Measurements from ENCODE around the gene RIPOR1.
"Not testable (repeated sequence)": the region's sequence is repeated elsewhere in the genome, so short reads cannot be mapped to it uniquely, and the experiment has no call there.

Gene RIPOR1

GRCh38 chr16:67533024-67533560 is 4.5 kb downstream of the RIPOR1 start:
- no peaks in the 10 kb centered on the region for H4K20me1 ChIP-seq (ENCODE audit: insufficient read depth, low read length)
- no peaks in the 10 kb centered on the region for H3K79me2 ChIP-seq (ENCODE audit: insufficient read depth, low read length)
- H3K27ac ChIP-seq (ENCODE audit: low read depth, low read length, poor library complexity, severe bottlenecking), result no peak overlapping the region
- H3K9me3 ChIP-seq (ENCODE audit: low read length), result no peaks in the 10 kb centered on the region
- H3K4me3 ChIP-seq (ENCODE audit: low read depth, low read length, poor library complexity, severe bottlenecking), result no peak overlapping the region
- no peak overlapping the region for H3K4me2 ChIP-seq (ENCODE audit: low read length)
- peaks cover 4% of the 10 kb centered on the region; the same call in 1 of the 2 replicates for H3F3A ChIP-seq (ENCODE audit: insufficient read depth, low read length)
- H3K36me3 ChIP-seq (ENCODE audit: insufficient read depth, low read length), result no peaks in the 10 kb centered on the region
- peaks cover 10% of the 10 kb centered on the region; the same call in 1 of the 2 replicates for H3K27me3 ChIP-seq (ENCODE audit: insufficient read depth, low read length)
- TF ChIP-seq CTCF (IDR thresholded peaks at IDR 0.05; ENCODE audit: low read length) (no peak), EZH2 (IDR thresholded peaks at IDR 0.05; ENCODE audit: borderline replicate concordance, low read length) (no peak)
- H2AFZ ChIP-seq (ENCODE audit: low read length), result no peak overlapping the region
- peaks cover 65% of the 10 kb centered on the region for H3K4me1 ChIP-seq (ENCODE audit: insufficient read depth, low read length, severe bottlenecking)
- H3K9ac ChIP-seq (ENCODE audit: low read length), result no peak overlapping the region; the same call in 1 of the 2 replicates
- no peaks in the 10 kb centered on the region for H3K9me2 ChIP-seq (ENCODE audit: low read depth, low read length)

- H3K4me3 ChIP-seq (ENCODE audit: low read depth, low read length, poor library complexity, severe bottlenecking); H3K9ac ChIP-seq (ENCODE audit: low read length); H3K79me2 ChIP-seq (ENCODE audit: insufficient read depth, low read length); H3K4me2 ChIP-seq (ENCODE audit: low read length); H3K9me3 ChIP-seq (ENCODE audit: low read length); H2AFZ ChIP-seq (ENCODE audit: low read length); H3K27ac ChIP-seq (ENCODE audit: low read depth, low read length, poor library complexity, severe bottlenecking); H3K9me2 ChIP-seq (ENCODE audit: low read depth, low read length); H4K20me1 ChIP-seq (ENCODE audit: insufficient read depth, low read length); H3K36me3 ChIP-seq (ENCODE audit: insufficient read depth, low read length); H3F3A ChIP-seq (ENCODE audit: insufficient read depth, low read length); H3K27me3 ChIP-seq (ENCODE audit: insufficient read depth, low read length): not testable (repeated sequence)
- peaks cover 69% of the 10 kb centered on the region for H3K4me1 ChIP-seq (ENCODE audit: insufficient read depth, low read length, severe bottlenecking)
These were observed 5.4 kb downstream of the RIPOR1 start for GRCh38 chr16:67533987-67534386.

GRCh38 chr16:67534431-67534830 is 5.8 kb downstream of the RIPOR1 start:
- Histone ChIP-seq H3K27ac (ENCODE audit: low read depth, low read length, poor library complexity, severe bottlenecking) (no peak overlapping the region), H3K4me2 (ENCODE audit: low read length) (no peak overlapping the region), H3K36me3 (ENCODE audit: insufficient read depth, low read length) (no peaks in the 10 kb centered on the region), H3K79me2 (ENCODE audit: insufficient read depth, low read length) (no peaks in the 10 kb centered on the region), H3K9me2 (ENCODE audit: low read depth, low read length) (no peaks in the 10 kb centered on the region), H2AFZ (ENCODE audit: low read length) (no peak overlapping the region), H3K4me1 (ENCODE audit: insufficient read depth, low read length, severe bottlenecking) (peaks cover 65% of the 10 kb centered on the region), H3K9ac (ENCODE audit: low read length) (no peak overlapping the region), H3F3A (ENCODE audit: insufficient read depth, low read length) (peaks cover 4% of the 10 kb centered on the region; the same call in 1 of the 2 replicates), H3K9me3 (ENCODE audit: low read length) (no peaks in the 10 kb centered on the region), H4K20me1 (ENCODE audit: insufficient read depth, low read length) (no peaks in the 10 kb centered on the region), H3K27me3 (ENCODE audit: insufficient read depth, low read length) (peaks cover 10% of the 10 kb centered on the region; the same call in 1 of the 2 replicates), H3K4me3 (ENCODE audit: low read depth, low read length, poor library complexity, severe bottlenecking) (no peak overlapping the region)
- TF ChIP-seq EZH2 (IDR thresholded peaks at IDR 0.05; ENCODE audit: borderline replicate concordance, low read length), result no peak

GRCh38 chr16:67535201-67535600 is 6.6 kb downstream of the RIPOR1 start:
- Histone ChIP-seq H2AFZ (ENCODE audit: low read length) (no peak overlapping the region), H3K27me3 (ENCODE audit: insufficient read depth, low read length) (peaks cover 10% of the 10 kb centered on the region; the same call in 1 of the 2 replicates), H4K20me1 (ENCODE audit: insufficient read depth, low read length) (no peaks in the 10 kb centered on the region), H3K4me2 (ENCODE audit: low read length) (no peak overlapping the region), H3F3A (ENCODE audit: insufficient read depth, low read length) (peaks cover 4% of the 10 kb centered on the region; the same call in 1 of the 2 replicates), H3K36me3 (ENCODE audit: insufficient read depth, low read length) (no peaks in the 10 kb centered on the region), H3K9ac (ENCODE audit: low read length) (no peak overlapping the region), H3K79me2 (ENCODE audit: insufficient read depth, low read length) (no peaks in the 10 kb centered on the region), H3K9me2 (ENCODE audit: low read depth, low read length) (no peaks in the 10 kb centered on the region), H3K4me3 (ENCODE audit: low read depth, low read length, poor library complexity, severe bottlenecking) (no peak overlapping the region), H3K9me3 (ENCODE audit: low read length) (no peaks in the 10 kb centered on the region), H3K4me1 (ENCODE audit: insufficient read depth, low read length, severe bottlenecking) (peaks cover 57% of the 10 kb centered on the region), H3K27ac (ENCODE audit: low read depth, low read length, poor library complexity, severe bottlenecking) (no peak overlapping the region)
- TF ChIP-seq CTCF (IDR thresholded peaks at IDR 0.05; ENCODE audit: low read length) (no peak), EZH2 (IDR thresholded peaks at IDR 0.05; ENCODE audit: borderline replicate concordance, low read length) (no peak)
